A673 (cell line): ENCODE measurements around the gene HSFX2.

Experiments used
- CTCF ChIP-seq: fragments of 300-800, 200-600 bp; sonication (generic); conservative IDR thresholded peaks from 2 replicates; pipeline ENCODE4 v1.5.1; 2017; ENCODE audit warnings: low read depth, mild to moderate bottlenecking, antibody characterized with exemption, low read length, moderate library complexity, mixed read lengths
- EZH2 ChIP-seq: fragments of 200-600 bp; sonication (generic); IDR thresholded peaks from 2 replicates; pipeline ENCODE4 v1.6.1; 2017; ENCODE audit warnings: borderline replicate concordance, low read depth, mild to moderate bottlenecking, mixed read lengths, antibody characterized with exemption, low read length; ENCODE audit not compliant: poor library complexity, severe bottlenecking

- TF ChIP-seq CTCF: no peak
- TF ChIP-seq EZH2: no peak
Observed at GRCh38 chrX:149641432-149641831, 46.3 kb upstream of the HSFX2 start.
